Stomach (tissue), 9 donors: ENCODE measurements around the gene LCE3B. TPM values are rescaled to one million over a fixed set of nuclear protein-coding genes. Genes with fewer than 3 reads are reported as not detected.

Experiments used
- DNase-seq, 2 donors: peaks; one replicate each; pipeline versions ENCODE4 v3.0.0 to v3.0.0-alpha.2; 2013 to 2019
- H3K27ac ChIP-seq, 5 donors: fragments of 200-600 bp in 4 of 5; sonication (generic) in 4 of 5; one replicate each; pipeline ENCODE4 v1.5.1; 2013 to 2019; ENCODE audit warnings: mild to moderate bottlenecking in 1 of 5, moderate library complexity in 1 of 5
- H3K27me3 ChIP-seq, 3 donors: fragments of 200-600 bp; sonication (generic); one replicate each; pipeline ENCODE4 v1.5.1; 2017 to 2019; ENCODE audit warnings: mixed run types in 1 of 3
- H3K36me3 ChIP-seq, 4 donors: fragments of 200-600 bp; sonication (generic); 1 replicate in 3 of 4; 2 replicates in 1 of 4; pipeline ENCODE4 v1.5.1; 2016 to 2019
- H3K4me1 ChIP-seq, 4 donors: fragments of 200-600 bp; sonication (generic); one replicate each; pipeline ENCODE4 v1.5.1; 2016 to 2019
- H3K4me3 ChIP-seq, 4 donors: fragments of 200-600 bp; sonication (generic) in 3 of 4; one replicate each; pipeline ENCODE4 v1.5.1; 2016 to 2019; ENCODE audit warnings: mild to moderate bottlenecking in 1 of 4
- H3K9me3 ChIP-seq, 4 donors: fragments of 200-600 bp; sonication (generic); one replicate each; pipeline ENCODE4 v1.5.1; 2016 to 2019
- CTCF ChIP-seq, 7 experiments: fragments of 450-650 bp in 4 of 7; fragments of 200-600 bp in 3 of 7; sonication (generic) in 3 of 7; IDR thresholded peaks; one replicate each; pipeline ENCODE4 v1.5.1; 2016 to 2019; ENCODE audit warnings: antibody characterized with exemption in 7 of 7, control low read depth in 2 of 7, mild to moderate bottlenecking in 1 of 7
- EP300 ChIP-seq: sonication (generic); formaldehyde crosslinking; IDR thresholded peaks from one replicate; pipeline ENCODE4 v1.6.1; 2017; ENCODE audit warnings: antibody characterized with exemption
- POLR2A ChIP-seq, 4 donors: fragments of 450-650 bp; IDR thresholded peaks; one replicate each; pipeline ENCODE4 v1.6.1; 2016; ENCODE audit warnings: antibody characterized with exemption in 4 of 4, control low read depth in 2 of 4, mild to moderate bottlenecking in 1 of 4, moderate library complexity in 1 of 4
- POLR2AphosphoS5 ChIP-seq, 3 donors: sonication (generic); formaldehyde crosslinking; IDR thresholded peaks; one replicate each; pipeline ENCODE4 v1.6.1; 2016; ENCODE audit warnings: antibody characterized with exemption in 3 of 3
- WGBS, 5 donors: extraction: QIAGEN DNeasy Blood & Tissue Kit in 3 of 5; methylation state at CpG; one replicate each; pipeline versions ENCODE4 v1.1.5 to v1.1.7; 2013 to 2018; 5-methylcytosine and 5-hydroxymethylcytosine counted together
- intact Hi-C: fragments of 100-400 bp; cut with DNase I; formaldehyde crosslinking; loops from one replicate; pipeline ENCODE4 v1.15.1; 2023; ENCODE audit warnings: low total_unique reads
- polyA plus RNA-seq, 3 donors: library from polyadenylated mRNA; stranded (reverse); fragments of 200-250 nt; gene quantifications; one replicate each; pipeline ENCODE4 v1.2.3, GENCODE V29; 2013
- small RNA-seq, 4 donors: library from RNA; depleted of rRNA; stranded (forward); fragments of <200 nt; gene quantifications; one replicate each; pipeline ENCODE3, GENCODE V24; 2016
- total RNA-seq, 5 donors: library from RNA; depleted of rRNA; stranded (reverse); fragments of >200 nt; gene quantifications; one replicate each; pipeline versions ENCODE4 v1.1.0 to v1.2.3, GENCODE V29; 2014 to 2016
- donor health status: healthy with polysubstance abuse.
- donor health status: Bipolar disorder and iron deficiency.
- donor health status: healthy.

The LCE3B gene
- total and polyA plus RNA-seq, 8 donors: not detected

DNA sequence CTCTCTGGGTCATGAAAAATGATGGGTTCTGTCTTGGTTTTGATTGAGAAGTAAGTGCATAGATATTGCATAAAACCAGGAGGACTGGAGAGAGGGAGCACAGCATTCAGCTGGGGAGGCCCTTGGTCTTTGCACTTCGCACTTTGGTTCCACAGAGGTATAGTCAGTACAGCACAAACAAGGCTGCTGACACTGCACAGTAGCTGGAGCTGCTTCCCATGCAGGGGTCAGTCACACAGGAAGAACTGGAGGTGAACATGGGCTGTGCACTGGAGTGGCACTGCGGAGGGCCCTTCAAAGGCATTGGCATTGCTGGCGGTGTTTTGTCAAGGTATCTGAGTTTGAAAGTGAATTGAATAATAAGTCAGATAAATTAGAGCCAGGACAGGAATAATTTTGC, 45.0 kb downstream of the LCE3B start:
- intact Hi-C loops: no loop called here
- peaks cover 0 to 7% (median 0%) of the 10 kb centered on the region in 3 donors for H3K27me3 ChIP-seq
- no peak for DNase-seq
- TF ChIP-seq CTCF (IDR thresholded peaks at IDR 0.05) (no peak), POLR2AphosphoS5 (IDR thresholded peaks at IDR 0.05) (no peak), POLR2A (IDR thresholded peaks at IDR 0.05) (no peak), EP300 (no peak)
- 83 to 95% (median 88%) methylated on average over 3 of the region's 3 CpGs for WGBS, 5 donors
- no peak overlapping the region for H3K4me3 ChIP-seq
- no peaks in the 10 kb centered on the region for H3K36me3 ChIP-seq
- H3K4me1 ChIP-seq: no peaks in the 10 kb centered on the region
- no peaks in the 10 kb centered on the region for H3K9me3 ChIP-seq
- no peak overlapping the region for H3K27ac ChIP-seq

GRCh38 chr1:152663098-152663497, 49.5 kb downstream of the LCE3B start, which contains the start of gene LCE2D:
Gene LCE2D, plus strand, starts transcription at chr1:152663380. Its CDS starts 726 bp downstream, at chr1:152664106.
- Histone ChIP-seq H3K27ac (no peak within 1 kb of the TSS), H3K36me3 (no peaks in the 10 kb centered on the region), H3K4me3 (no peak within 1 kb of the TSS), H3K4me1 (no peaks in the 10 kb centered on the region), H3K27me3 (peaks cover 0 to 13% (median 0%) of the 10 kb centered on the region in 3 donors), H3K9me3 (no peaks in the 10 kb centered on the region)
- 59 to 72% (median 64%) methylated on average over 3 of the region's 3 CpGs for WGBS, 5 donors
- intact Hi-C loops: no loop called here
- DNase-seq: no peak
- no peak for TF ChIP-seq CTCF (IDR thresholded peaks at IDR 0.05)
- TF ChIP-seq POLR2A (IDR thresholded peaks at IDR 0.05): no peak
- no peak for TF ChIP-seq EP300
- no peak for TF ChIP-seq POLR2AphosphoS5 (IDR thresholded peaks at IDR 0.05)

Small RNA genes lying within 50 kb of the gene (small RNA-seq; reads per million reads assigned to genes)
- gene LCE3A (0 reads per million in 4 donors), gene LCE3B (0 reads per million in 4 donors)

Other genes starting within 250 kb of the LCE3B start
- under 1 TPM in 1 of 5 donors, not detected in 4; 0.89 TPM for gene CRNN, start 199.5 kb upstream of the LCE3B start, total RNA-seq
- 100 to 1,000 TPM in 1 of 3 donors, 1 to 10 TPM in 1, not detected in 1; 3.1 to 209 TPM for gene CRNN, start 199.5 kb upstream of the LCE3B start, polyA plus RNA-seq
- not detected for gene LCE5A, start 103.0 kb upstream of the LCE3B start, total RNA-seq
- gene LCE5A, start 103.0 kb upstream of the LCE3B start, polyA plus RNA-seq: not detected
- gene CRCT1, start 99.3 kb upstream of the LCE3B start, total RNA-seq: not detected
- 10 to 100 TPM in 1 of 3 donors, not detected in 2; 89.8 TPM for gene CRCT1, start 99.3 kb upstream of the LCE3B start, polyA plus RNA-seq
- gene LCE3E, start 47.0 kb upstream of the LCE3B start, total RNA-seq: not detected
- under 1 TPM in 1 of 3 donors, not detected in 2; 0.65 TPM for gene LCE3E, start 47.0 kb upstream of the LCE3B start, polyA plus RNA-seq
- gene LCE3D, start 33.3 kb upstream of the LCE3B start, total RNA-seq: not detected
- gene LCE3D, start 33.3 kb upstream of the LCE3B start, polyA plus RNA-seq: under 1 TPM in 1 of 3 donors, not detected in 2; 0.98 TPM
- not detected for gene LCE3C, start 13.6 kb upstream of the LCE3B start, total RNA-seq
- not detected for gene LCE3C, start 13.6 kb upstream of the LCE3B start, polyA plus RNA-seq
- gene LCE3A, start 9.3 kb downstream of the LCE3B start, total RNA-seq: not detected
- not detected for gene LCE3A, start 9.3 kb downstream of the LCE3B start, polyA plus RNA-seq
- not detected for gene LCE2D, start 49.6 kb downstream of the LCE3B start, total RNA-seq
- gene LCE2D, start 49.6 kb downstream of the LCE3B start, polyA plus RNA-seq: not detected
- gene LCE2C, start 61.5 kb downstream of the LCE3B start, total RNA-seq: not detected
- not detected for gene LCE2C, start 61.5 kb downstream of the LCE3B start, polyA plus RNA-seq
- gene LCE2B, start 72.3 kb downstream of the LCE3B start, total RNA-seq: not detected
- not detected for gene LCE2B, start 72.3 kb downstream of the LCE3B start, polyA plus RNA-seq
- gene LCE2A, start 84.5 kb downstream of the LCE3B start, total RNA-seq: not detected
- gene LCE2A, start 84.5 kb downstream of the LCE3B start, polyA plus RNA-seq: not detected
- not detected for gene LCE4A, start 94.3 kb downstream of the LCE3B start, total RNA-seq
- not detected for gene LCE4A, start 94.3 kb downstream of the LCE3B start, polyA plus RNA-seq
- not detected for gene KPRP, start 144.2 kb downstream of the LCE3B start, total RNA-seq
- under 1 TPM in 1 of 3 donors, not detected in 2; 0.30 TPM for gene KPRP, start 144.2 kb downstream of the LCE3B start, polyA plus RNA-seq
- gene LCE1F, start 161.3 kb downstream of the LCE3B start, total RNA-seq: not detected
- gene LCE1F, start 161.3 kb downstream of the LCE3B start, polyA plus RNA-seq: not detected
- gene LCE1E, start 172.4 kb downstream of the LCE3B start, total RNA-seq: not detected
- not detected for gene LCE1E, start 172.4 kb downstream of the LCE3B start, polyA plus RNA-seq
- not detected for gene LCE1D, start 182.9 kb downstream of the LCE3B start, total RNA-seq
- gene LCE1D, start 182.9 kb downstream of the LCE3B start, polyA plus RNA-seq: not detected
- not detected for gene LCE1C, start 192.8 kb downstream of the LCE3B start, total RNA-seq
- under 1 TPM in 1 of 3 donors, not detected in 2; 0.23 TPM for gene LCE1C, start 192.8 kb downstream of the LCE3B start, polyA plus RNA-seq
- gene LCE1B, start 198.2 kb downstream of the LCE3B start, total RNA-seq: not detected
- not detected for gene LCE1B, start 198.2 kb downstream of the LCE3B start, polyA plus RNA-seq
- not detected for gene LCE1A, start 213.7 kb downstream of the LCE3B start, total RNA-seq
- gene LCE1A, start 213.7 kb downstream of the LCE3B start, polyA plus RNA-seq: not detected
- gene LCE6A, start 229.0 kb downstream of the LCE3B start, total RNA-seq: not detected
- not detected for gene LCE6A, start 229.0 kb downstream of the LCE3B start, polyA plus RNA-seq
- gene LCE7A, start 246.2 kb downstream of the LCE3B start, total RNA-seq: not detected
- not detected for gene LCE7A, start 246.2 kb downstream of the LCE3B start, polyA plus RNA-seq